ENCODE results near the gene RIT1. TPM values are rescaled to one million over a fixed set of nuclear protein-coding genes. Genes with fewer than 3 reads are reported as not detected.

Gene RIT1
- total and polyA plus RNA-seq, 2 of the 8 experiments (the other 6 are each of a cell fraction or from before 2014, with no cell fraction given) = 25.3 to 26.8 TPM

- TF ChIP-seq BRCA1 (IDR thresholded peaks at IDR 0.05; ENCODE audit: low read depth, low read length) (no peak), YY1 (IDR thresholded peaks at IDR 0.05; ENCODE audit: low read depth, low read length) (peak; percentile 87), SIN3A (conservative IDR thresholded peaks at IDR 0.05 in 1 of 2, IDR thresholded peaks at IDR 0.05 in 1 of 2; ENCODE audit: low read depth in 1 of 2, low read length in 2 of 2) (0 out of 4 replicates have a peak, but pooled peaks of 1 of the 2 experiments have one; percentile 20), TAF1 (IDR thresholded peaks at IDR 0.05; ENCODE audit: low read depth, low read length) (peak; percentile 81), BACH1 (IDR thresholded peaks at IDR 0.05; ENCODE audit: low read length) (no peak), PHF8 (conservative IDR thresholded peaks at IDR 0.05; ENCODE audit: low read depth, low read length) (peak; percentile 70), CREB1 (IDR thresholded peaks at IDR 0.05) (peak; percentile 60), JUND (IDR thresholded peaks at IDR 0.05; ENCODE audit: low read length) (peak; percentile 91), TCF12 (IDR thresholded peaks at IDR 0.05; ENCODE audit: low read depth, low read length) (no peak), CHD2 (IDR thresholded peaks at IDR 0.05; ENCODE audit: low read length) (no peak), ZNF274 (IDR thresholded peaks at IDR 0.05; ENCODE audit: borderline replicate concordance, extremely low read depth, low read length) (no peak), EGR1 (IDR thresholded peaks at IDR 0.05; ENCODE audit: borderline replicate concordance, low read depth, low read length) (peak; percentile 62), EP300 (IDR thresholded peaks at IDR 0.05; ENCODE audit: borderline replicate concordance in 1 of 2, low read depth in 2 of 2, low read length in 2 of 2) (0 out of 3 replicates have a peak, but pooled peaks of 1 of the 2 experiments have one; percentile 16), CBX8 (IDR thresholded peaks at IDR 0.05; ENCODE audit: borderline replicate concordance, low read depth, low read length) (no peak), CHD1 (IDR thresholded peaks at IDR 0.05; ENCODE audit: low read depth, low read length) (no peak), CEBPB (IDR thresholded peaks at IDR 0.05; ENCODE audit: low read depth, low read length) (peak; percentile 48; the same call in 1 of the 2 replicates), POLR2AphosphoS5 (IDR thresholded peaks at IDR 0.05; ENCODE audit: low read depth, low read length) (peak; percentile 72; the same call in 1 of the 2 replicates), ATF3 (IDR thresholded peaks at IDR 0.05; ENCODE audit: insufficient read depth, low read depth, low read length) (no peak), ATF2 (IDR thresholded peaks at IDR 0.05; ENCODE audit: low read length) (peak; percentile 98), SP1 (IDR thresholded peaks at IDR 0.05; ENCODE audit: low read depth, low read length) (peak; percentile 73; the same call in 1 of the 2 replicates)
Measured at GRCh38 chr1:155859881-155860871, 51.0 kb downstream of the RIT1 start (continued).
